ENCODE measurements around the gene CFAP99. TPM values are rescaled to one million over a fixed set of nuclear protein-coding genes. Genes with fewer than 3 reads are reported as not detected.

CFAP99 gene
- total and polyA plus RNA-seq, 2 of the 4 experiments (the other 2 are of a cell fraction) = not detected

GRCh38 chr4:2436761-2437474 lies 18.2 kb downstream of the CFAP99 start:
- peaks cover 7% of the 10 kb centered on the region for H3K4me1 ChIP-seq (ENCODE audit: control insufficient read depth, insufficient read depth, low read length)
- no peaks in the 10 kb centered on the region for H3K9me3 ChIP-seq (ENCODE audit: control insufficient read depth, insufficient read depth, low read length)
- in situ Hi-C loops (cut with MboI; ENCODE audit: low sequenced_read_pairs) = no loop called here
- H2BK20ac ChIP-seq (ENCODE audit: low read depth, low read length) = no peak overlapping the region
- CTCF ChIA-PET = interaction anchor here (0.7 to 1.0 kb wide), 2 partner anchors 9 to 506 kb away, joined by 3 read pairs; no protein-coding TSS in a partner anchor
- H3K14ac ChIP-seq (replicated peaks; ENCODE audit: low read depth, low read length) = no peak overlapping the region
- H3K18ac ChIP-seq (ENCODE audit: low read depth, low read length) = no peak overlapping the region
- H2AK5ac ChIP-seq (ENCODE audit: low read depth, low read length) = no peak overlapping the region
- no peak overlapping the region for H4K5ac ChIP-seq (ENCODE audit: low read depth, low read length)
- no peak overlapping the region for H4K8ac ChIP-seq (ENCODE audit: low read depth in 2 of 2, low read length in 2 of 2)
- H2AK9ac ChIP-seq (replicated peaks; ENCODE audit: low read depth, low read length, poor library complexity) = no peak overlapping the region
- H3K4me3 ChIP-seq (ENCODE audit: insufficient read depth, low read depth, low read length) = no peak overlapping the region
- H4K20me1 ChIP-seq (ENCODE audit: insufficient read depth, low read length) = no peaks in the 10 kb centered on the region
- DNase-seq (no peak), ATAC-seq (ENCODE audit: low read depth) (no peak)
- intact Hi-C loops (cut with micrococcal nuclease) = no loop called here
- H3K27me3 ChIP-seq (ENCODE audit: control insufficient read depth, insufficient read depth, low read length) = peaks cover 2% of the 10 kb centered on the region; the same call in 1 of the 2 replicates
- BruUV-seq (replicated peaks) = no TSS peak
- H3K9ac ChIP-seq (ENCODE audit: low read depth, low read length) = no peak overlapping the region
- no peak for TF ChIP-seq ELK1 (IDR thresholded peaks at IDR 0.05; ENCODE audit: borderline replicate concordance, low read depth, low read length)
- no peak for TF ChIP-seq MXI1 (IDR thresholded peaks at IDR 0.05; ENCODE audit: borderline replicate concordance, low read depth, low read length)
- TF ChIP-seq BHLHE40 (IDR thresholded peaks at IDR 0.05; ENCODE audit: low read depth, low read length) = no peak
- TF ChIP-seq FOS (IDR thresholded peaks at IDR 0.05; ENCODE audit: low read depth, low read length) = no peak
- TF ChIP-seq CEBPB (IDR thresholded peaks at IDR 0.05; ENCODE audit: low read depth, low read length) = no peak
- no peak for TF ChIP-seq RFX5 (IDR thresholded peaks at IDR 0.05; ENCODE audit: low read depth, low read length)
- TF ChIP-seq MAZ (IDR thresholded peaks at IDR 0.05; ENCODE audit: borderline replicate concordance, low read depth, low read length) = no peak
- no peak for TF ChIP-seq NFE2L2 (IDR thresholded peaks at IDR 0.05; ENCODE audit: low read depth, low read length)
- no peak for TF ChIP-seq POLR2A (IDR thresholded peaks at IDR 0.05; ENCODE audit: low read depth, low read length)
- no peak for TF ChIP-seq SMC3 (IDR thresholded peaks at IDR 0.05; ENCODE audit: low read depth, low read length)
- TF ChIP-seq USF2 (IDR thresholded peaks at IDR 0.05; ENCODE audit: low read depth, low read length) = no peak
- TF ChIP-seq RCOR1 (IDR thresholded peaks at IDR 0.05; ENCODE audit: insufficient replicate concordance, low read length) = no peak
- TF ChIP-seq MAFK (IDR thresholded peaks at IDR 0.05; ENCODE audit: low read depth, low read length) = no peak
- no peak for TF ChIP-seq RAD21 (IDR thresholded peaks at IDR 0.05; ENCODE audit: low read length)
- TF ChIP-seq CTCF (conservative IDR thresholded peaks at IDR 0.05; ENCODE audit: low read depth, low read length) = no peak
- TF ChIP-seq CHD1 (IDR thresholded peaks at IDR 0.05; ENCODE audit: low read depth, low read length) = no peak
- 0 out of 2 replicates have a peak, but pooled peaks cover 3% of the 10 kb centered on the region for H3K9me1 ChIP-seq (ENCODE audit: insufficient read depth, low read length)
- dilution Hi-C loops (cut with HindIII; ENCODE audit: low sequenced_read_pairs, unreplicated experiment) = no loop called here
- no peak overlapping the region for H3K23ac ChIP-seq (ENCODE audit: low read depth, low read length)
- H4K91ac ChIP-seq (ENCODE audit: insufficient read depth, low read depth, low read length) = no peak overlapping the region
- no peaks in the 10 kb centered on the region for H3K36me3 ChIP-seq (ENCODE audit: control insufficient read depth, insufficient read depth, low read length)
- H3K56ac ChIP-seq (ENCODE audit: extremely low read depth, insufficient read depth, low read length) = no peak overlapping the region
- no peak overlapping the region for H2BK15ac ChIP-seq (ENCODE audit: low read depth, low read length)
- WGBS, 2 experiments (ENCODE audit: extremely low coverage in 2 of 2, insufficient read length in 1 of 2) = 75% methylated on average over 21 of the region's 30 CpGs; no CpG with 5 or more reads in 1 of the 2 experiments
- no peaks in the 10 kb centered on the region for H3K79me1 ChIP-seq (ENCODE audit: low read depth in 1 of 2, low read length in 2 of 2)
- H2BK5ac ChIP-seq (ENCODE audit: low read depth, low read length, poor library complexity, severe bottlenecking) = no peak overlapping the region
- H2BK120ac ChIP-seq (ENCODE audit: low read depth, low read length) = no peak overlapping the region
- POLR2A ChIA-PET (ENCODE audit: unreplicated experiment) = no interaction called here
- no peak overlapping the region for H3K4ac ChIP-seq (ENCODE audit: low read depth, low read length)
- H3K27ac ChIP-seq (ENCODE audit: insufficient read depth, low read length) = no peak overlapping the region
- H3K4me2 ChIP-seq (ENCODE audit: low read depth, low read length) = no peak overlapping the region
- H2AFZ ChIP-seq (replicated peaks; ENCODE audit: low read length, poor library complexity) = no peak overlapping the region

All from IMR-90 (cell line).